Neural cell (in vitro differentiated cells): ENCODE data around the gene SLC6A9. TPM values are rescaled to one million over a fixed set of nuclear protein-coding genes. Genes with fewer than 3 reads are reported as not detected.

Experiments used
- H2AFZ ChIP-seq: fragments of 200-600, 300-800 bp; sonication (generic), shearing (Covaris generic); 2 replicates; pipeline ENCODE4 v1.6.0; 2014; ENCODE audit warnings: low read depth, mild to moderate bottlenecking, antibody characterized with exemption, low read length, moderate library complexity
- H3F3A ChIP-seq: fragments of 200-600 bp; shearing (Covaris generic); 2 replicates; pipeline ENCODE4 v1.6.1; 2016; ENCODE audit warnings: mild to moderate bottlenecking, moderate library complexity, mixed read lengths, antibody characterized with exemption, low read length; ENCODE audit not compliant: insufficient read depth, poor library complexity, severe bottlenecking
- H3K27ac ChIP-seq: fragments of 200-600, 300-800 bp; sonication (generic), shearing (Covaris generic); 2 replicates; pipeline ENCODE4 v1.5.1; 2014; ENCODE audit warnings: mild to moderate bottlenecking, low read length, moderate library complexity
- H3K27me3 ChIP-seq: fragments of 300-800, 200-600 bp; sonication (generic), shearing (Covaris generic); 2 replicates; pipeline ENCODE4 v1.6.0; 2014; ENCODE audit warnings: mild to moderate bottlenecking, low read depth, low read length, moderate library complexity; ENCODE audit not compliant: insufficient read depth
- H3K36me3 ChIP-seq: fragments of 300-800, 200-600 bp; sonication (generic), shearing (Covaris generic); 2 replicates; pipeline ENCODE4 v1.5.1; 2014; ENCODE audit warnings: mild to moderate bottlenecking, antibody characterized with exemption, low read length, moderate library complexity; ENCODE audit not compliant: insufficient read depth
- H3K4me2 ChIP-seq: fragments of 300-800, 200-600 bp; sonication (generic), shearing (Covaris generic); 2 replicates; pipeline ENCODE4 v1.6.0; 2014; ENCODE audit warnings: mild to moderate bottlenecking, low read length
- H3K4me3 ChIP-seq: fragments of 300-800, 200-600 bp; sonication (generic), shearing (Covaris generic); 2 replicates; pipeline ENCODE4 v1.5.1; 2014; ENCODE audit warnings: mild to moderate bottlenecking, low read length, moderate library complexity
- H3K79me2 ChIP-seq: fragments of 200-600 bp; shearing (Covaris generic); replicated peaks from 2 replicates; pipeline ENCODE4 v1.6.0; 2014; ENCODE audit warnings: mild to moderate bottlenecking, low read length, moderate library complexity; ENCODE audit not compliant: insufficient read depth
- H3K9ac ChIP-seq: fragments of 300-800, 200-600 bp; sonication (generic), shearing (Covaris generic); 2 replicates; pipeline ENCODE4 v1.6.1; 2016; ENCODE audit warnings: mild to moderate bottlenecking, low read length, mixed read lengths
- H3K9me2 ChIP-seq: fragments of 200-600 bp; shearing (Covaris generic); 2 replicates; pipeline ENCODE4 v1.6.1; 2016; ENCODE audit warnings: mild to moderate bottlenecking, low read length, mixed read lengths; ENCODE audit not compliant: insufficient read depth
- H3K9me3 ChIP-seq: fragments of 200-600, 300-800 bp; sonication (generic), shearing (Covaris generic); 2 replicates; pipeline ENCODE4 v1.6.1; 2016; ENCODE audit warnings: mild to moderate bottlenecking, mixed run types, low read length, moderate library complexity, mixed read lengths
- H4K20me1 ChIP-seq: fragments of 200-600 bp; shearing (Covaris generic); 2 replicates; pipeline ENCODE4 v1.6.1; 2016; ENCODE audit warnings: mild to moderate bottlenecking, mixed run types; ENCODE audit not compliant: insufficient read depth
- EP300 ChIP-seq: fragments of 450-650 bp; conservative IDR thresholded peaks from 2 replicates; pipeline ENCODE4 v1.6.1; 2014; ENCODE audit warnings: antibody characterized with exemption, mild to moderate bottlenecking, moderate library complexity; ENCODE audit not compliant: poor library complexity, severe bottlenecking
- EZH2 ChIP-seq: fragments of 200-600, 300-800 bp; shearing (Covaris generic), sonication (generic); IDR thresholded peaks from 2 replicates; pipeline ENCODE4 v1.6.1; 2014; ENCODE audit warnings: antibody characterized with exemption, low read length, borderline replicate concordance, mild to moderate bottlenecking; ENCODE audit not compliant: insufficient read depth, poor library complexity, severe bottlenecking
- MXI1 ChIP-seq: fragments of 450-650 bp; conservative IDR thresholded peaks from 2 replicates; pipeline ENCODE4 v1.6.1; 2014; ENCODE audit warnings: antibody characterized with exemption, mild to moderate bottlenecking; ENCODE audit not compliant: poor library complexity, severe bottlenecking
- POLR2AphosphoS5 ChIP-seq: IDR thresholded peaks from 2 replicates; pipeline ENCODE4 v1.6.1; 2012
- RAD21 ChIP-seq: fragments of 450-650 bp; conservative IDR thresholded peaks from 2 replicates; pipeline ENCODE4 v1.6.1; 2014; ENCODE audit warnings: antibody characterized with exemption, mild to moderate bottlenecking, moderate library complexity
- SMC3 ChIP-seq: fragments of 450-650 bp; conservative IDR thresholded peaks from 2 replicates; pipeline ENCODE4 v1.6.1; 2014; ENCODE audit warnings: antibody characterized with exemption, mild to moderate bottlenecking, moderate library complexity; ENCODE audit not compliant: poor library complexity
- TAF1 ChIP-seq: IDR thresholded peaks from 2 replicates; pipeline ENCODE4 v1.6.1; 2012; ENCODE audit warnings: low read depth
- polyA minus RNA-seq: library from RNA; depleted of rRNA, polyadenylated mRNA; stranded (reverse); fragments of >200 nt; gene quantifications from 2 replicates; pipeline ENCODE4 v1.2.3, GENCODE V29; 2014
- polyA plus RNA-seq: library from polyadenylated mRNA; depleted of rRNA; stranded (reverse); fragments of >200 nt; gene quantifications from 2 replicates; pipeline ENCODE4 v1.2.3, GENCODE V29; 2014
- TF ChIP-seq, protein P1 (sequence below): IDR thresholded peaks from 2 replicates; pipeline ENCODE4 v1.6.1; 2012; ENCODE audit warnings: borderline replicate concordance
- TF ChIP-seq, protein P2 (sequence below): fragments of 450-650 bp; IDR thresholded peaks from 2 replicates; pipeline ENCODE4 v1.5.1; 2014; ENCODE audit warnings: antibody characterized with exemption, mild to moderate bottlenecking, moderate library complexity; ENCODE audit not compliant: poor library complexity, severe bottlenecking

Gene SLC6A9
- 1.3 and 1.6 TPM in 2 replicates for polyA plus RNA-seq
- polyA minus RNA-seq = 3.4 and 4.1 TPM in 2 replicates

DNA sequence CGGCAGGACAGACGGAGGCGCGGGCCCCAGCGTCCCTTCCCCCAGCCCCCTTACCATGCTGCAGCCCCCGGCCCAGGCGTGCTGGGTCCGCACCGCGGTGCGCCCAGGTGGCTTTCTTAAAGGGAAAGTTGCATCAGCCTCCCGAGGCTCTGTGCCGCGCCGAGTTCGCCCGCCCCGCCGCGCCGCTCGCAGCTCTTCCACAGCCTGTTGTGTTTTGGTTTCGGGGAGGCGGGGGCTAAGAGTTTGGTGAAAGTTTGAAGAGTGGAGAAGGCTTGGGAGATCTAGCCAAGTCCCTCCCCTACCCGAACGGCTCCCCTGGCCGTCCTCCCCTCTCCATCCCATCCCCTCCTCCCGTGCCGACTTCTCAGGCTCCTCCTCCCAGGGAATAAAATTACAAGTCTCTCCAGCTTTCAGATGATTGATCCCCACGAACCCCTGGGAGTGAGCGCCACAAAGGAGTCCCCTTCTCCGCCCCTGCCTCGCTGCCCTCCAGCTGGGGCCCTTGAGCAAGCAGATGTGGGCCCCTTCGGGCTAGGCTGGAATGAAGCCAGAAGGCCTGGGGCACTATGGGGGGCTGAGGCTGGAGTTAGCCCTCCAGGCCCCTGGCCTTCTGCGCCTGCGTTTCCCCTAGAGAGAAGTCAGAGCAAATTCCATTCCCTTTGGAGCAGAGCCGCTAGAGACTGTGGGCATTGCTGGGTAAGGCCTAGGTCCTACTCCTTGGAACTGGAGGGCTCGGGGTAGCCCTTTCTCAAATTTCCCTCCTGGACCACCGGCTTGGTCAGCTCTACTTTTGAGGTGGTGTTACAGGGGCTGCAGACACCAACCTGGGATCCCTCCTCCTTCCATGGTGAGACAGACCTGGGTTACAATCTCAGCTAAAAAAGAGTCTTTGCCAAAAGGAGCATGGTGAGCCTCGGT lies at the start of gene SLC6A9:
Gene SLC6A9, minus strand, starts transcription at position 211 of the 918 bp plus-strand sequence. CDS start 7,185 bp downstream, outside the sequence.
- Histone ChIP-seq H3K4me3 (peak within 1 kb of the TSS; percentile 99), H3K4me2 (peak within 1 kb of the TSS; percentile 68), H3F3A (no peaks in the 10 kb centered on the region), H2AFZ (peak within 1 kb of the TSS; percentile 73), H3K9me2 (no peaks in the 10 kb centered on the region), H3K27me3 (no peaks in the 10 kb centered on the region), H3K9ac (peak within 1 kb of the TSS; percentile 90), H3K9me3 (no peaks in the 10 kb centered on the region), H3K27ac (peak within 1 kb of the TSS; percentile 75), H4K20me1 (no peaks in the 10 kb centered on the region), H3K79me2 (no peaks in the 10 kb centered on the region), H3K36me3 (no peaks in the 10 kb centered on the region)
- TF ChIP-seq MXI1 (peak; percentile 6), POLR2AphosphoS5 (no peak)

DNA sequence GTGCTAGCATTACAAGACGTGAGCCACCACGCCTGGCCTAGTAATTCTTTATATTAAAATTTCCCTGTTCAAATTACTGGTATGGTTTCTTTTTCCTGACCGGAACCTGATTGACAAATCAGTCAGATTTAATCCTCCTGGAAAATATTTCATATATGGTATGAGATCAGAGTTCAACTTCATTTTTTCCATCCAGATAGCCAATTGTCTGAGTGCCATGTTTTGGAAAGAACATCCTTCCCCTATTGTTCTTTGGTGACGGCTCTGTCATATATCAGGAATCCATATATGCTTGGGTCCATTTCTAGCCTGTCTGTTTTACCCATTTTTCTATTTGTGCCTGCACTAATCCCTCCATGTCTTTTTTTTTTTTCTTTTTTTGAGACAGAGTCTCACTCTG lies 48.3 kb upstream of the SLC6A9 start:
- no peaks in the 10 kb centered on the region for H3K79me2 ChIP-seq
- no peak overlapping the region for H3K4me3 ChIP-seq
- TF ChIP-seq, protein P1, sequence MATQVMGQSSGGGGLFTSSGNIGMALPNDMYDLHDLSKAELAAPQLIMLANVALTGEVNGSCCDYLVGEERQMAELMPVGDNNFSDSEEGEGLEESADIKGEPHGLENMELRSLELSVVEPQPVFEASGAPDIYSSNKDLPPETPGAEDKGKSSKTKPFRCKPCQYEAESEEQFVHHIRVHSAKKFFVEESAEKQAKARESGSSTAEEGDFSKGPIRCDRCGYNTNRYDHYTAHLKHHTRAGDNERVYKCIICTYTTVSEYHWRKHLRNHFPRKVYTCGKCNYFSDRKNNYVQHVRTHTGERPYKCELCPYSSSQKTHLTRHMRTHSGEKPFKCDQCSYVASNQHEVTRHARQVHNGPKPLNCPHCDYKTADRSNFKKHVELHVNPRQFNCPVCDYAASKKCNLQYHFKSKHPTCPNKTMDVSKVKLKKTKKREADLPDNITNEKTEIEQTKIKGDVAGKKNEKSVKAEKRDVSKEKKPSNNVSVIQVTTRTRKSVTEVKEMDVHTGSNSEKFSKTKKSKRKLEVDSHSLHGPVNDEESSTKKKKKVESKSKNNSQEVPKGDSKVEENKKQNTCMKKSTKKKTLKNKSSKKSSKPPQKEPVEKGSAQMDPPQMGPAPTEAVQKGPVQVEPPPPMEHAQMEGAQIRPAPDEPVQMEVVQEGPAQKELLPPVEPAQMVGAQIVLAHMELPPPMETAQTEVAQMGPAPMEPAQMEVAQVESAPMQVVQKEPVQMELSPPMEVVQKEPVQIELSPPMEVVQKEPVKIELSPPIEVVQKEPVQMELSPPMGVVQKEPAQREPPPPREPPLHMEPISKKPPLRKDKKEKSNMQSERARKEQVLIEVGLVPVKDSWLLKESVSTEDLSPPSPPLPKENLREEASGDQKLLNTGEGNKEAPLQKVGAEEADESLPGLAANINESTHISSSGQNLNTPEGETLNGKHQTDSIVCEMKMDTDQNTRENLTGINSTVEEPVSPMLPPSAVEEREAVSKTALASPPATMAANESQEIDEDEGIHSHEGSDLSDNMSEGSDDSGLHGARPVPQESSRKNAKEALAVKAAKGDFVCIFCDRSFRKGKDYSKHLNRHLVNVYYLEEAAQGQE = no peak
- TF ChIP-seq MXI1 (no peak), POLR2AphosphoS5 (no peak), TAF1 (no peak)
- no peaks in the 10 kb centered on the region for H3F3A ChIP-seq
- H3K9me2 ChIP-seq = no peaks in the 10 kb centered on the region
- H3K9ac ChIP-seq = no peak overlapping the region
- no peaks in the 10 kb centered on the region for H3K36me3 ChIP-seq
- no peaks in the 10 kb centered on the region for H3K9me3 ChIP-seq
- no peak overlapping the region for H3K4me2 ChIP-seq
- H4K20me1 ChIP-seq = no peaks in the 10 kb centered on the region
- H3K27ac ChIP-seq = no peak overlapping the region
- no peak overlapping the region for H2AFZ ChIP-seq
- no peaks in the 10 kb centered on the region for H3K27me3 ChIP-seq

DNA sequence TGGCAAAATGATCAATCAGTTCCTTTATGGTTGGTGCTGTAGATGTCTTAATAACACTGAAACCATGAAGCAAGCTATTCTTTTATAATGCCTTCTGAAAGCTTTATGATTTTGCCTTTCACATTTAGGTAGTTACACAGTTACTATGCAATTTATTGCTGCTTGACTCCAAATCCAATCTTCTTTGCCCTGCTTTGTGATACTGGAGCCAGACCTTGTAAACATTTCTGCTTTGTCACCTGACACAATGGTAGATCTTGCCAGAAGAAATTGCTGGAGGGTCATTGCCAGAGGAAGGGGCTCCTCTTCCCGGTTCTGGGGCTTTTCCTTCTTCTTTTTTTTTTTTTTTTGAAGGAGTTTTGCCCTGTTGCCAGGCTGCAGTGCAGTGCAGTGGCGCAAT lies 46.8 kb upstream of the SLC6A9 start:
- no peak overlapping the region for H3K4me2 ChIP-seq
- no peak overlapping the region for H3K9ac ChIP-seq

More for the DNA sequence above, 46.8 kb upstream of the SLC6A9 start:
- H3K79me2 ChIP-seq = no peaks in the 10 kb centered on the region
- no peak overlapping the region for H3K27ac ChIP-seq
- no peaks in the 10 kb centered on the region for H3F3A ChIP-seq
- TF ChIP-seq SMC3 = no peak
- TF ChIP-seq, protein P1 = no peak
- no peak for TF ChIP-seq EP300
- TF ChIP-seq RAD21 = no peak
- TF ChIP-seq EZH2 = no peak
- no peak for TF ChIP-seq POLR2AphosphoS5
- TF ChIP-seq, protein P2, sequence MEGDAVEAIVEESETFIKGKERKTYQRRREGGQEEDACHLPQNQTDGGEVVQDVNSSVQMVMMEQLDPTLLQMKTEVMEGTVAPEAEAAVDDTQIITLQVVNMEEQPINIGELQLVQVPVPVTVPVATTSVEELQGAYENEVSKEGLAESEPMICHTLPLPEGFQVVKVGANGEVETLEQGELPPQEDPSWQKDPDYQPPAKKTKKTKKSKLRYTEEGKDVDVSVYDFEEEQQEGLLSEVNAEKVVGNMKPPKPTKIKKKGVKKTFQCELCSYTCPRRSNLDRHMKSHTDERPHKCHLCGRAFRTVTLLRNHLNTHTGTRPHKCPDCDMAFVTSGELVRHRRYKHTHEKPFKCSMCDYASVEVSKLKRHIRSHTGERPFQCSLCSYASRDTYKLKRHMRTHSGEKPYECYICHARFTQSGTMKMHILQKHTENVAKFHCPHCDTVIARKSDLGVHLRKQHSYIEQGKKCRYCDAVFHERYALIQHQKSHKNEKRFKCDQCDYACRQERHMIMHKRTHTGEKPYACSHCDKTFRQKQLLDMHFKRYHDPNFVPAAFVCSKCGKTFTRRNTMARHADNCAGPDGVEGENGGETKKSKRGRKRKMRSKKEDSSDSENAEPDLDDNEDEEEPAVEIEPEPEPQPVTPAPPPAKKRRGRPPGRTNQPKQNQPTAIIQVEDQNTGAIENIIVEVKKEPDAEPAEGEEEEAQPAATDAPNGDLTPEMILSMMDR = no peak
- no peak for TF ChIP-seq TAF1
- TF ChIP-seq MXI1 = no peak
- no peaks in the 10 kb centered on the region for H3K9me2 ChIP-seq
- H2AFZ ChIP-seq = no peak overlapping the region
- no peaks in the 10 kb centered on the region for H3K36me3 ChIP-seq
- no peaks in the 10 kb centered on the region for H4K20me1 ChIP-seq
- no peak overlapping the region for H3K4me3 ChIP-seq
- no peaks in the 10 kb centered on the region for H3K27me3 ChIP-seq
- no peaks in the 10 kb centered on the region for H3K9me3 ChIP-seq
